Gastroesophageal sphincter (tissue), 3 donors: Measurements from ENCODE around the gene LRPAP1.
"Not testable (repeated sequence)": the region's sequence is repeated elsewhere in the genome, so short reads cannot be mapped to it uniquely, and the experiment has no call there.

Experiments
- POLR2A ChIP-seq, 2 donors: fragments of 450-650 bp; IDR thresholded peaks; one replicate each; pipeline ENCODE4 v1.6.1; 2017; ENCODE audit warnings: antibody characterized with exemption in 2 of 2, mild to moderate bottlenecking in 2 of 2, moderate library complexity in 1 of 2
- TF ChIP-seq, protein P1 (sequence below), 4 experiments: fragments of 200-600 bp in 2 of 4; fragments of 450-650 bp in 2 of 4; sonication (generic) in 1 of 4; IDR thresholded peaks; one replicate each; pipeline ENCODE4 v1.5.1; 2017 to 2019; ENCODE audit warnings: antibody characterized with exemption in 4 of 4, mild to moderate bottlenecking in 2 of 4, moderate library complexity in 2 of 4

DNA sequence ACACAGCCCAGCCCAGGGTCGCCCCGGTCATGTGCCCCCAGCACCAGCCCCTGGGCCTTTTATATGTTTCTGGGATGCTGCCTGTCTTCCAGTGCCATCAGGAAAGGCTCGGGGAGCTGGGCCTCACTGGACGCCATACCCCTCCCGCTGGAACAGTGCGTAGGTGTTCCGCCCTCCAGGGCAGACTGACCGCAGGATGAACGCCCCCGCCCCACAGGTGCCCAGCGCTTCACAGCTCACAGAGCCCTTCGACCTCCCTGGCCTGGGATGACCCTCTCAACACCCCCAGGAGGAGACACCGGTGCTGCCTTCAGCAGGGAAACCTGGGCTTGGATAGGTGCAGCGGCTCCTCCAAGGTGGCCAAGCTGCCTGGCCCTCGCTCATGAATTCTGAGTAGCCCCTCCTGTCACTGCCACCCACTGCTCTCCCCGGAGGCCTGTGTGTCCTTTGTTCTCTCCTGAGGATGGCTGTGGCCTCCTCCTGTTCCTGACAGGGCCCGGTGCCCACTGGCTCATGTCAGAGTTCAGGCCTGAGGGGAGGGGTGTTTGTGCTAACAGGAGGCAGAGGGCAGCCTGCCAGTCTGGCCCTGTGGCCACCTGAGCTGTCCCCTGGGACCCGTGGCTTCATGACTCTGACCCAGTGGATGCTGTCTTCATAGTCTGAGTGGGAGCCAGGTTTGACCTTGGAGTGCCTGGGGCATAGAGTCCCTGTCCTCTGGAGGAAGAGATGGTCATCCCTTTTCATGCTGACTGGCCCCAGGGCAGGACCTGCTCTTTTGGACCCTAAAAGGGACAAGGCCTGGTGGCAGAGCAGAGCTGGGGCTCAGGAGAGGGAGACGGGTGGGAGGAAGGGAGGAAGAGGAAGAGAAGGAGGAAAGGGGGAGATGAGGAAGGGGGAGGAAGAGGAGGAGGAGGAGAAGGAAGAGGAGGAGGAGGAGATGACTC is 43.5 kb upstream of the LRPAP1 start:
- TF ChIP-seq POLR2A (IDR thresholded peaks at IDR 0.05): not testable (repeated sequence)
- TF ChIP-seq, protein P1, sequence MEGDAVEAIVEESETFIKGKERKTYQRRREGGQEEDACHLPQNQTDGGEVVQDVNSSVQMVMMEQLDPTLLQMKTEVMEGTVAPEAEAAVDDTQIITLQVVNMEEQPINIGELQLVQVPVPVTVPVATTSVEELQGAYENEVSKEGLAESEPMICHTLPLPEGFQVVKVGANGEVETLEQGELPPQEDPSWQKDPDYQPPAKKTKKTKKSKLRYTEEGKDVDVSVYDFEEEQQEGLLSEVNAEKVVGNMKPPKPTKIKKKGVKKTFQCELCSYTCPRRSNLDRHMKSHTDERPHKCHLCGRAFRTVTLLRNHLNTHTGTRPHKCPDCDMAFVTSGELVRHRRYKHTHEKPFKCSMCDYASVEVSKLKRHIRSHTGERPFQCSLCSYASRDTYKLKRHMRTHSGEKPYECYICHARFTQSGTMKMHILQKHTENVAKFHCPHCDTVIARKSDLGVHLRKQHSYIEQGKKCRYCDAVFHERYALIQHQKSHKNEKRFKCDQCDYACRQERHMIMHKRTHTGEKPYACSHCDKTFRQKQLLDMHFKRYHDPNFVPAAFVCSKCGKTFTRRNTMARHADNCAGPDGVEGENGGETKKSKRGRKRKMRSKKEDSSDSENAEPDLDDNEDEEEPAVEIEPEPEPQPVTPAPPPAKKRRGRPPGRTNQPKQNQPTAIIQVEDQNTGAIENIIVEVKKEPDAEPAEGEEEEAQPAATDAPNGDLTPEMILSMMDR (IDR thresholded peaks at IDR 0.05): not testable (repeated sequence)
